Gastrocnemius medialis (tissue), 4 donors: ENCODE data around the gene MAPK13.

Source experiments
- POLR2A ChIP-seq, 2 donors: fragments of 450-650 bp; IDR thresholded peaks; one replicate each; pipeline ENCODE4 v1.6.1; 2017; ENCODE audit warnings: antibody characterized with exemption in 2 of 2, mild to moderate bottlenecking in 2 of 2, moderate library complexity in 2 of 2
- TF ChIP-seq, protein P1 (sequence below), 5 experiments: fragments of 450-650 bp in 3 of 5; fragments of 200-600 bp in 2 of 5; sonication (generic) in 2 of 5; IDR thresholded peaks in 4 of 5; conservative IDR thresholded peaks in 1 of 5; 1 replicate in 4 of 5; 2 replicates in 1 of 5; pipeline ENCODE4 v1.5.1; 2016 to 2019; ENCODE audit warnings: antibody characterized with exemption in 5 of 5, mild to moderate bottlenecking in 3 of 5, moderate library complexity in 3 of 5

DNA sequence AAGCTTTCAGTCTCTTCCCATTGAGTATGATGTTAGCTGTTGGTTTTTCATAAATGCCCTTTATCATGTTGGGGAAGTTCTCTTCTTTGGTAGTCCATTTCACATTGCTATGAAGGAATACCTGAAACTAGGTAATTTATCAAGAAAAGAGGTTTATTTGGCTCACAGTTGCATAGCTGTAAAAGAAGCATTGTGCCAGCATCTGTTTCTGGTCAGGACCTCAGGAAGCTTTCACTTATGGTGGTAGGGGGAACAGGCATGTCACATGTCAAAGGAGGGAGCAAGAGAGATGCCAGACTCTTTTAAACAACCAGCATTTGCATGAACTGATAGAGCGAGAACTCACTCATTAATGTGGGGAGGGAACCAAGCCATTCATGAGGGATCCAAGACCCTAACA, 48.0 kb upstream of the MAPK13 start:
- TF ChIP-seq, protein P1, sequence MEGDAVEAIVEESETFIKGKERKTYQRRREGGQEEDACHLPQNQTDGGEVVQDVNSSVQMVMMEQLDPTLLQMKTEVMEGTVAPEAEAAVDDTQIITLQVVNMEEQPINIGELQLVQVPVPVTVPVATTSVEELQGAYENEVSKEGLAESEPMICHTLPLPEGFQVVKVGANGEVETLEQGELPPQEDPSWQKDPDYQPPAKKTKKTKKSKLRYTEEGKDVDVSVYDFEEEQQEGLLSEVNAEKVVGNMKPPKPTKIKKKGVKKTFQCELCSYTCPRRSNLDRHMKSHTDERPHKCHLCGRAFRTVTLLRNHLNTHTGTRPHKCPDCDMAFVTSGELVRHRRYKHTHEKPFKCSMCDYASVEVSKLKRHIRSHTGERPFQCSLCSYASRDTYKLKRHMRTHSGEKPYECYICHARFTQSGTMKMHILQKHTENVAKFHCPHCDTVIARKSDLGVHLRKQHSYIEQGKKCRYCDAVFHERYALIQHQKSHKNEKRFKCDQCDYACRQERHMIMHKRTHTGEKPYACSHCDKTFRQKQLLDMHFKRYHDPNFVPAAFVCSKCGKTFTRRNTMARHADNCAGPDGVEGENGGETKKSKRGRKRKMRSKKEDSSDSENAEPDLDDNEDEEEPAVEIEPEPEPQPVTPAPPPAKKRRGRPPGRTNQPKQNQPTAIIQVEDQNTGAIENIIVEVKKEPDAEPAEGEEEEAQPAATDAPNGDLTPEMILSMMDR (IDR thresholded peaks at IDR 0.05 in 4 of 5, conservative IDR thresholded peaks at IDR 0.05 in 1 of 5): no peak
- no peak for TF ChIP-seq POLR2A (IDR thresholded peaks at IDR 0.05)
